Measurements from ENCODE around the gene PRODH2. TPM values are rescaled to one million over a fixed set of nuclear protein-coding genes. Genes with fewer than 3 reads are reported as not detected.
"Not testable (repeated sequence)": the region's sequence is repeated elsewhere in the genome, so short reads cannot be mapped to it uniquely, and the experiment has no call there.

The PRODH2 gene
- polyA plus RNA-seq, 1 donor, result 1.9 TPM

- Histone ChIP-seq H3K4me3 (ENCODE audit: low read length) (no peak overlapping the region), H3K27me3 (ENCODE audit: control insufficient read depth, insufficient read depth, low read length) (peaks cover 24% of the 10 kb centered on the region), H3K27ac (ENCODE audit: low read length) (no peak overlapping the region), H3K36me3 (ENCODE audit: control insufficient read depth, insufficient read depth, low read length) (no peaks in the 10 kb centered on the region), H3K4me1 (ENCODE audit: control insufficient read depth, insufficient read depth, low read length) (no peaks in the 10 kb centered on the region), H3K9me3 (ENCODE audit: control insufficient read depth, low read depth, low read length) (no peaks in the 10 kb centered on the region)
- no peak for DNase-seq
- WGBS (ENCODE audit: insufficient coverage, low lambda C conversion rate), result 0% methylated on average over 1 of the region's 39 CpGs
Observed at GRCh38 chr19:35796645-35797542, 15.8 kb downstream of the PRODH2 start.

GRCh38 chr19:35795564-35795963 lies 17.1 kb downstream of the PRODH2 start:
- not testable (repeated sequence) for H3K9me3 ChIP-seq (ENCODE audit: control insufficient read depth, low read depth, low read length); H3K36me3 ChIP-seq (ENCODE audit: control insufficient read depth, insufficient read depth, low read length); DNase-seq; H3K27ac ChIP-seq (ENCODE audit: low read length); H3K4me3 ChIP-seq (ENCODE audit: low read length); H3K4me1 ChIP-seq (ENCODE audit: control insufficient read depth, insufficient read depth, low read length)
- H3K27me3 ChIP-seq (ENCODE audit: control insufficient read depth, insufficient read depth, low read length), result peaks cover 24% of the 10 kb centered on the region
- WGBS (ENCODE audit: insufficient coverage, low lambda C conversion rate), result no CpG with 5 or more reads among the region's 1 CpG

DNA sequence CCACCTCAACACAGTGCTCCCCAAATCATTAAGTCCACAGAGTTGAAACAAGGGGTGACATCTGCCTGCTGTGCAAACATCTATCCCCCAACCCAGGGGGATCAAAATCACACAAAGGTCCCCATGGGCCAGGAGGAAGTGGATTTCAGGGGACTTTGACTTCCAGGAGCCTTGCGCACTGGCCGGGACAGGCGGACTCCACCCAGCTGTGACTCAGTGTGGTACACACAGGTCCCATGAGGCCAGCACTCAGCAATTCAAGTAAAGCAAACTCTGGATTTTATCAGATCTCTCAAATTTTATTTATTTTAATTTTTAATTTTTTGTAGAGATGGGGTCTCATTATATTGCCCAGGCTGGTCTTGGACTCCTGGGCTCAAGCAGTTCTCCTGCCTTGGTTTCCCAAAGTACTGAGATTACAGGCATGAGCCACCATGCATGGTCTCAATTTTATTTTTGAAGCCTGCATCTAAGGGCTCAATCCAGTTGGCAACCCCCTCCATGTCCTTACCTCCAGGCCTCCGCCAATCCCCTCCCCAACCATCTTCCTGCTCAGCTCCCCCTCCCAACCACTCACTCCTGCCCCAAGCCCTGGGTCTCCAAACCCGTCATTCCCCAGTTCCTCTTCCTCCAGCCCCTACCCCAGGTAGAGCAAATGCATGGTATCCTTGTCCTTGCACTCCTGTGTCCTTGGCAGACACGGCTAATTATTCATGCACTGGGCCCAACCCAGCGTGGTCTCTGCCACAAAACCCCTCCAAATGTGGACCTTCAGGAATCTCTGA lies 19.1 kb downstream of the PRODH2 start:
- peak; percentile 27 to 58 for DNase-seq
- no peaks in the 10 kb centered on the region for H3K36me3 ChIP-seq (ENCODE audit: control insufficient read depth, insufficient read depth, low read length)
- H3K4me3 ChIP-seq (ENCODE audit: low read length), result no peak overlapping the region
- no CpG with 5 or more reads among the region's 7 CpGs for WGBS (ENCODE audit: insufficient coverage, low lambda C conversion rate)
- no peaks in the 10 kb centered on the region for H3K9me3 ChIP-seq (ENCODE audit: control insufficient read depth, low read depth, low read length)
- peaks cover 24% of the 10 kb centered on the region for H3K27me3 ChIP-seq (ENCODE audit: control insufficient read depth, insufficient read depth, low read length)
- no peaks in the 10 kb centered on the region for H3K4me1 ChIP-seq (ENCODE audit: control insufficient read depth, insufficient read depth, low read length)
- no peak overlapping the region for H3K27ac ChIP-seq (ENCODE audit: low read length)

- WGBS (ENCODE audit: insufficient coverage, low lambda C conversion rate), result no CpG with 5 or more reads among the region's 8 CpGs
Observed at GRCh38 chr19:35792888-35793287, 19.8 kb downstream of the PRODH2 start.

DNA sequence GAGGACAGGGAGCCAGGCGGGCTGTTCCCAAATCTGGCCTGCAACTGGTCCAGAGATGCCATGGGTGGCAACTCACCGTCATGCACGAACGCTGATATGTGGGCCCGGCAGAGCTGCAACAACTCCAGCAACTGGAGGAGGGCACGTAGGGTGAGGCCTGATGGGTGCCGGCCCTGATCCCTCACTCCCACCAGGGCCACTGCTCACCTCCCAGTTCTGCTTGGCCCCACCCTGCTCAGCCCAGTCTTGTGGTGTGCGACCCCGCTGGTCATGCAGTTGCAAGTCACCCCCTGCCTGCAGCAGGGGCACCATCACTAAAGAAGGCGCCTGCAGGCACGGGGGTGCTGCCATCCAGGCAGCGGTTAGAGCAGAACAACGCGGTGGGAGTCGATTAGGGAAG lies 20.3 kb downstream of the PRODH2 start:
- Histone ChIP-seq H3K9me3 (ENCODE audit: control insufficient read depth, low read depth, low read length) (no peaks in the 10 kb centered on the region), H3K4me1 (ENCODE audit: control insufficient read depth, insufficient read depth, low read length) (no peaks in the 10 kb centered on the region), H3K4me3 (ENCODE audit: low read length) (no peak overlapping the region), H3K27me3 (ENCODE audit: control insufficient read depth, insufficient read depth, low read length) (peaks cover 14% of the 10 kb centered on the region), H3K36me3 (ENCODE audit: control insufficient read depth, insufficient read depth, low read length) (no peaks in the 10 kb centered on the region), H3K27ac (ENCODE audit: low read length) (no peak overlapping the region)
- DNase-seq, result no peak
- WGBS (ENCODE audit: insufficient coverage, low lambda C conversion rate), result 96% methylated on average over 4 of the region's 15 CpGs

More at GRCh38 chr19:35792888-35793287, 19.8 kb downstream of the PRODH2 start:
- no peaks in the 10 kb centered on the region for H3K4me1 ChIP-seq (ENCODE audit: control insufficient read depth, insufficient read depth, low read length)
- H3K36me3 ChIP-seq (ENCODE audit: control insufficient read depth, insufficient read depth, low read length), result no peaks in the 10 kb centered on the region
- no peak overlapping the region for H3K4me3 ChIP-seq (ENCODE audit: low read length)
- no peak for DNase-seq
- H3K9me3 ChIP-seq (ENCODE audit: control insufficient read depth, low read depth, low read length), result no peaks in the 10 kb centered on the region
- H3K27me3 ChIP-seq (ENCODE audit: control insufficient read depth, insufficient read depth, low read length), result peaks cover 20% of the 10 kb centered on the region
- H3K27ac ChIP-seq (ENCODE audit: low read length), result no peak overlapping the region

- no CpG with 5 or more reads among the region's 9 CpGs for WGBS (ENCODE audit: insufficient coverage, low lambda C conversion rate)
Observed at GRCh38 chr19:35791814-35792279, 20.8 kb downstream of the PRODH2 start.

DNA sequence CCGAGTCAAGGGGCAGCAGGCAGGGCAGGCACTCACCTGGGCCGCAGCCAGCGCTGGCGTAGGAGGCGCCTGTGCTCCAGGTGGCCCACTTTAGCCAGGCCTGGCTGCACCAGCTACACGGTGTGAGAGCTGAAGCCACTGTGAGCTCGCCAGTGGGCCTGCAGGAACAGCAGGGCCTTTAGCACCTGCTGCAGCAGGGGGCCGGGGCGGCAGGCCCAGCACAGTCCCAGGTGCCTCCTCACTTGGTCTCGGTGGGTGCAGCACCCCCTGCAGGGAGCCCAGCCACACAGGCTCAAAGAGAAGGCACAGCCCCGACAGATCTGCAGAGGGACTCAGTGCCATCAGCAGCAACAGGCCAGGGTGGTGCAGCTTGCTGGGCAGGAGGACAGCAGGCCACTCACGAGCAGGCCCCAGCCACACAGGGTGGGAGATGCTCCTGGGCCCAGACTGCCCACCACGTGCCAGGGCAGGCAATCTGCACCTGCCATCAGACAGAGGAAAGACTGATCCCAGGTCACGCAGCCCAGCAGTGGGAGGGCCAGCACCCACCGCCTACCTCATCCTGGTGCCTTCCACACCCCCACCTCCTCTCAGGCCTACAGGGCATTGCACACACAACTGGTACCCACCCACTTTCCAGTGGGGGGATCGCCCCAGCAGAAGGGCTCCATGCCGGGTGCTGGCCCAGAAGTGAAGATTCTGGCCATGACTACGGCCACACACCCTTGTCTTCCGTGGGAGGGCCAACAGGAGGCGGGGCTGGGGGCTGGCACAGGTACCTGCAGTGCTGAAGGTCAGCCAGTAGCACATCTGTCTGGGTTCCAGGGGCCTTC lies 21.4 kb downstream of the PRODH2 start:
- DNase-seq, result no peak
- H3K4me1 ChIP-seq (ENCODE audit: control insufficient read depth, insufficient read depth, low read length), result peaks cover 3% of the 10 kb centered on the region
- H3K9me3 ChIP-seq (ENCODE audit: control insufficient read depth, low read depth, low read length), result no peaks in the 10 kb centered on the region
- H3K36me3 ChIP-seq (ENCODE audit: control insufficient read depth, insufficient read depth, low read length), result no peaks in the 10 kb centered on the region
- no CpG with 5 or more reads among the region's 20 CpGs for WGBS (ENCODE audit: insufficient coverage, low lambda C conversion rate)
- H3K27ac ChIP-seq (ENCODE audit: low read length), result no peak overlapping the region
- no peak overlapping the region for H3K4me3 ChIP-seq (ENCODE audit: low read length)
- peaks cover 3% of the 10 kb centered on the region for H3K27me3 ChIP-seq (ENCODE audit: control insufficient read depth, insufficient read depth, low read length)

More at GRCh38 chr19:35791814-35792279, 20.8 kb downstream of the PRODH2 start:
- Histone ChIP-seq H3K27me3 (ENCODE audit: control insufficient read depth, insufficient read depth, low read length) (peaks cover 10% of the 10 kb centered on the region), H3K9me3 (ENCODE audit: control insufficient read depth, low read depth, low read length) (no peaks in the 10 kb centered on the region), H3K27ac (ENCODE audit: low read length) (no peak overlapping the region), H3K4me3 (ENCODE audit: low read length) (no peak overlapping the region), H3K36me3 (ENCODE audit: control insufficient read depth, insufficient read depth, low read length) (no peaks in the 10 kb centered on the region), H3K4me1 (ENCODE audit: control insufficient read depth, insufficient read depth, low read length) (no peaks in the 10 kb centered on the region)
- no peak for DNase-seq

DNA sequence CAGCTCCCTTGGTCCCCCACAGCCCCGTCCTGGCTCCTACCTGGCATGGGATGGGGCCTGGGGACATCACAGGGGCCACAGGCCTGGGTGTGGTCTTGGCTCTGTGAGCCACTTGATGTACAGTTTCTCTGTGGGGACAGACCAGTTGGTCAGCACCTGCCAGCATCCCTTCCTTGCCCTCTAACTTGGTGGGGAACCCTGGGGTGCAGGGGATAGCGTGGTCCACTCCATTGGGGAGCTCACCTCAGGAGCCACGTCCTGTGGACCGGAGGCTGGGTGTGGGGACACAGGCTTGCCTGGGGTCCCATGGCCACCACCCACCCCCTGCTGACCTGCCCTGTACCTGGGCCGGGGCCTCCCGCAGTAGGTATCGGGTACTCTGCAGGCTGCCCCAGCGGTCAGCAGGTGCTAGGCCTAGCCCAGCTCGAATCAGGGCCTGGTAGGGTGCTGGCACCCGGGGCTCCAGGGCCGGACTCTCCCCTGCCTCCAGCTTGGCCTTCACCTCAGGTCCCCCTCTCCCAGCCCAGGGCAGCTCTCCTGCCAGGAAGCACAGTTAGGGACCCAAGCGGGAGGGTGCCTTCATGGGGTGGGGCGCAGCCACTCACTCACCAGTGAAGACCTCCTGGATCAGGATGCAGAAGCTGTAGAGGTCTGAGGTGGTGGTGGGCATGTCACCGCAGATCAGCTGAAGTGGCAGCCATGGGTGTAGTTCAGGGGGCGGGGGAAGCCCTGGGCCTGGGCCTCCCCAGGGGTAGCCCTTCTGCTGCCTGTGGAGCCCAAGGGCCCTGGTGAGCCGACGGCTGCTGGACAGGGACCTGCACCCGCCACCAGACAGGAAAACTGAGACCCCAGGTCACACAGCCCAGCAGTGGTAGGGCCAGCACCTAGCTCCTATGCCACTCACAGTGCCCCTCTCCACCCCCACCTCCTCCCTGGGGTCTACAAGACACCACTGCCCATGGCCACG lies 22.4 kb downstream of the PRODH2 start:
- no CpG with 5 or more reads among the region's 19 CpGs for WGBS (ENCODE audit: insufficient coverage, low lambda C conversion rate)
- Histone ChIP-seq H3K27me3 (ENCODE audit: control insufficient read depth, insufficient read depth, low read length) (no peaks in the 10 kb centered on the region), H3K4me1 (ENCODE audit: control insufficient read depth, insufficient read depth, low read length) (peaks cover 10% of the 10 kb centered on the region), H3K4me3 (ENCODE audit: low read length) (no peak overlapping the region), H3K27ac (ENCODE audit: low read length) (no peak overlapping the region), H3K36me3 (ENCODE audit: control insufficient read depth, insufficient read depth, low read length) (no peaks in the 10 kb centered on the region), H3K9me3 (ENCODE audit: control insufficient read depth, low read depth, low read length) (no peaks in the 10 kb centered on the region)
- DNase-seq, result no peak

- no peak for DNase-seq
- Histone ChIP-seq H3K36me3 (ENCODE audit: control insufficient read depth, insufficient read depth, low read length) (no peaks in the 10 kb centered on the region), H3K9me3 (ENCODE audit: control insufficient read depth, low read depth, low read length) (no peaks in the 10 kb centered on the region), H3K27ac (ENCODE audit: low read length) (no peak overlapping the region), H3K27me3 (ENCODE audit: control insufficient read depth, insufficient read depth, low read length) (no peaks in the 10 kb centered on the region), H3K4me1 (ENCODE audit: control insufficient read depth, insufficient read depth, low read length) (peaks cover 13% of the 10 kb centered on the region), H3K4me3 (ENCODE audit: low read length) (no peak overlapping the region)
- no CpG with 5 or more reads among the region's 11 CpGs for WGBS (ENCODE audit: insufficient coverage, low lambda C conversion rate)
Observed at GRCh38 chr19:35789195-35789977, 23.3 kb downstream of the PRODH2 start.

Measured in large intestine (tissue), 3 donors.